ENCODE results near the gene ATP1A2.
A peak's percentile ranks its signal among the peaks of the same experiment; 100 is the strongest.

Gene ATP1A2

GRCh38 chr1:160079448-160079847 lies 36.1 kb upstream of the ATP1A2 start:
- no peaks in the 10 kb centered on the region for H3K4me1 ChIP-seq (ENCODE audit: control insufficient read depth, insufficient read depth, low read length)

GRCh38 chr1:160080381-160081100 lies 35.0 kb upstream of the ATP1A2 start:
- no peaks in the 10 kb centered on the region for H3K4me1 ChIP-seq (ENCODE audit: control insufficient read depth, insufficient read depth, low read length)
- no peak overlapping the region for H3K27ac ChIP-seq (ENCODE audit: low read depth, low read length)
- no peak overlapping the region for H3K9ac ChIP-seq (ENCODE audit: low read length)
- H3K27me3 ChIP-seq (ENCODE audit: control insufficient read depth, insufficient read depth, low read length), result peaks cover 5% of the 10 kb centered on the region
- no peak overlapping the region for H3K4me3 ChIP-seq (ENCODE audit: low read length)
- no peaks in the 10 kb centered on the region for H3K36me3 ChIP-seq (ENCODE audit: control insufficient read depth, insufficient read depth, low read length)

More at GRCh38 chr1:160079448-160079847, 36.1 kb upstream of the ATP1A2 start:
- Histone ChIP-seq H3K9ac (ENCODE audit: low read length) (no peak overlapping the region), H3K27me3 (ENCODE audit: control insufficient read depth, insufficient read depth, low read length) (peaks cover 5% of the 10 kb centered on the region), H3K27ac (ENCODE audit: low read depth, low read length) (no peak overlapping the region), H3K36me3 (ENCODE audit: control insufficient read depth, insufficient read depth, low read length) (no peaks in the 10 kb centered on the region), H3K4me3 (ENCODE audit: low read length) (no peak overlapping the region)

GRCh38 chr1:160081261-160081936 lies 34.2 kb upstream of the ATP1A2 start, which contains the start of gene KCNJ9:
KCNJ9 (plus strand) TSS chr1:160081538; CDS start chr1:160084031, 2,493 bp downstream.
- no peaks in the 10 kb centered on the region for H3K36me3 ChIP-seq (ENCODE audit: control insufficient read depth, insufficient read depth, low read length)
- no peak within 1 kb of the TSS for H3K27ac ChIP-seq (ENCODE audit: low read depth, low read length)
- no peak within 1 kb of the TSS for H3K9ac ChIP-seq (ENCODE audit: low read length)
- H3K4me1 ChIP-seq (ENCODE audit: control insufficient read depth, insufficient read depth, low read length), result no peaks in the 10 kb centered on the region
- H3K4me3 ChIP-seq (ENCODE audit: low read length), result no peak within 1 kb of the TSS
- H3K27me3 ChIP-seq (ENCODE audit: control insufficient read depth, insufficient read depth, low read length), result peaks cover 5% of the 10 kb centered on the region

GRCh38 chr1:160082487-160082886 lies 33.1 kb upstream of the ATP1A2 start:
- Histone ChIP-seq H3K27me3 (ENCODE audit: control insufficient read depth, insufficient read depth, low read length) (peaks cover 5% of the 10 kb centered on the region), H3K4me3 (ENCODE audit: low read length) (no peak overlapping the region), H3K9ac (ENCODE audit: low read length) (no peak overlapping the region), H3K36me3 (ENCODE audit: control insufficient read depth, insufficient read depth, low read length) (no peaks in the 10 kb centered on the region), H3K4me1 (ENCODE audit: control insufficient read depth, insufficient read depth, low read length) (no peaks in the 10 kb centered on the region), H3K27ac (ENCODE audit: low read depth, low read length) (no peak overlapping the region)

- Histone ChIP-seq H3K27me3 (ENCODE audit: control insufficient read depth, insufficient read depth, low read length) (peaks cover 5% of the 10 kb centered on the region), H3K36me3 (ENCODE audit: control insufficient read depth, insufficient read depth, low read length) (no peaks in the 10 kb centered on the region), H3K4me3 (ENCODE audit: low read length) (no peak overlapping the region), H3K27ac (ENCODE audit: low read depth, low read length) (no peak overlapping the region), H3K4me1 (ENCODE audit: control insufficient read depth, insufficient read depth, low read length) (no peaks in the 10 kb centered on the region), H3K9ac (ENCODE audit: low read length) (no peak overlapping the region)
Observed at GRCh38 chr1:160082926-160083325, 32.6 kb upstream of the ATP1A2 start.

GRCh38 chr1:160083968-160084770 lies 31.4 kb upstream of the ATP1A2 start:
- Histone ChIP-seq H3K36me3 (ENCODE audit: control insufficient read depth, insufficient read depth, low read length) (no peaks in the 10 kb centered on the region), H3K27me3 (ENCODE audit: control insufficient read depth, insufficient read depth, low read length) (peaks cover 5% of the 10 kb centered on the region), H3K9ac (ENCODE audit: low read length) (no peak overlapping the region), H3K4me3 (ENCODE audit: low read length) (peak overlapping the region; percentile 70), H3K4me1 (ENCODE audit: control insufficient read depth, insufficient read depth, low read length) (no peaks in the 10 kb centered on the region), H3K27ac (ENCODE audit: low read depth, low read length) (no peak overlapping the region)

- Histone ChIP-seq H3K9ac (ENCODE audit: low read length) (no peak overlapping the region), H3K36me3 (ENCODE audit: control insufficient read depth, insufficient read depth, low read length) (peaks cover 4% of the 10 kb centered on the region), H3K4me3 (ENCODE audit: low read length) (no peak overlapping the region), H3K4me1 (ENCODE audit: control insufficient read depth, insufficient read depth, low read length) (no peaks in the 10 kb centered on the region), H3K27me3 (ENCODE audit: control insufficient read depth, insufficient read depth, low read length) (peaks cover 5% of the 10 kb centered on the region), H3K27ac (ENCODE audit: low read depth, low read length) (no peak overlapping the region)
Observed at GRCh38 chr1:160084771-160085321, 30.7 kb upstream of the ATP1A2 start.

GRCh38 chr1:160085686-160086455 lies 29.7 kb upstream of the ATP1A2 start:
- no peak overlapping the region for H3K9ac ChIP-seq (ENCODE audit: low read length)
- peaks cover 5% of the 10 kb centered on the region for H3K27me3 ChIP-seq (ENCODE audit: control insufficient read depth, insufficient read depth, low read length)
- no peak overlapping the region for H3K4me3 ChIP-seq (ENCODE audit: low read length)
- H3K27ac ChIP-seq (ENCODE audit: low read depth, low read length), result peak overlapping the region; percentile 24
- no peaks in the 10 kb centered on the region for H3K4me1 ChIP-seq (ENCODE audit: control insufficient read depth, insufficient read depth, low read length)
- peaks cover 9% of the 10 kb centered on the region for H3K36me3 ChIP-seq (ENCODE audit: control insufficient read depth, insufficient read depth, low read length)

- H3K9ac ChIP-seq (ENCODE audit: low read length), result no peak overlapping the region
Observed at GRCh38 chr1:160086456-160086892, 29.1 kb upstream of the ATP1A2 start.

GRCh38 chr1:160087118-160087662 lies 28.4 kb upstream of the ATP1A2 start:
- H3K4me1 ChIP-seq (ENCODE audit: control insufficient read depth, insufficient read depth, low read length), result no peaks in the 10 kb centered on the region
- peak overlapping the region; percentile 33 for H3K27ac ChIP-seq (ENCODE audit: low read depth, low read length)
- peaks cover 12% of the 10 kb centered on the region for H3K36me3 ChIP-seq (ENCODE audit: control insufficient read depth, insufficient read depth, low read length)
- H3K9ac ChIP-seq (ENCODE audit: low read length), result no peak overlapping the region
- H3K4me3 ChIP-seq (ENCODE audit: low read length), result no peak overlapping the region
- peaks cover 5% of the 10 kb centered on the region for H3K27me3 ChIP-seq (ENCODE audit: control insufficient read depth, insufficient read depth, low read length)

More at GRCh38 chr1:160086456-160086892, 29.1 kb upstream of the ATP1A2 start:
- Histone ChIP-seq H3K27me3 (ENCODE audit: control insufficient read depth, insufficient read depth, low read length) (peaks cover 5% of the 10 kb centered on the region), H3K4me1 (ENCODE audit: control insufficient read depth, insufficient read depth, low read length) (no peaks in the 10 kb centered on the region), H3K36me3 (ENCODE audit: control insufficient read depth, insufficient read depth, low read length) (peaks cover 9% of the 10 kb centered on the region), H3K4me3 (ENCODE audit: low read length) (no peak overlapping the region), H3K27ac (ENCODE audit: low read depth, low read length) (peak overlapping the region; percentile 33)

- H3K4me1 ChIP-seq (ENCODE audit: control insufficient read depth, insufficient read depth, low read length), result no peaks in the 10 kb centered on the region
Observed at GRCh38 chr1:160089883-160090282, 25.7 kb upstream of the ATP1A2 start.

More at GRCh38 chr1:160089883-160090282, 25.7 kb upstream of the ATP1A2 start:
- no peak overlapping the region for H3K27ac ChIP-seq (ENCODE audit: low read depth, low read length)
- no peaks in the 10 kb centered on the region for H3K27me3 ChIP-seq (ENCODE audit: control insufficient read depth, insufficient read depth, low read length)
- no peak overlapping the region for H3K9ac ChIP-seq (ENCODE audit: low read length)
- peaks cover 23% of the 10 kb centered on the region for H3K36me3 ChIP-seq (ENCODE audit: control insufficient read depth, insufficient read depth, low read length)
- H3K4me3 ChIP-seq (ENCODE audit: low read length), result no peak overlapping the region

Data from rectal smooth muscle tissue (tissue), 1 donor.